T-helper 1 cell (primary cell): ENCODE data around the gene ZGPAT.

Source experiments
- DNase-seq, 5 donors: peaks; one replicate each; pipeline ENCODE4 v3.0.0-alpha.2; 2012 to 2020

Gene ZGPAT

DNA sequence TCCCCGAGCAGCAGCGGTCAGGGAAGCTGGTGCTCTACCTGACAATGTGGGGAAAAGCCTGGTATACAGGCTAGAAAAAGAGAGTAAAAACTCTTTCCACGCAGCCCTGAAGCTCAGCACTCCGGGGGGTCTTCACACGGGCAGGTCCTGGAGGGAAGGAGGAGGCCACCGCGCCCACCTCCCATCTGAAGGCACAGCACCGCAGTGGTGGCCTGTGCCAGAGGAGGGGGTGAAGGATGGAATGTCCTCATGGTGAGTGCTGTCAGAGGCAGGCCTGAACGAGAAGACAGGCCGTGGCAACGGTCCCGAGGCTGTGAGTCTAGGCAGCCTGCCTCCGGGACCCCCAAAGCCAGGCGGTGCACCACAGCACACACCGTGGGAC lies 37.6 kb downstream of the ZGPAT start:
- no peak for DNase-seq

DNA sequence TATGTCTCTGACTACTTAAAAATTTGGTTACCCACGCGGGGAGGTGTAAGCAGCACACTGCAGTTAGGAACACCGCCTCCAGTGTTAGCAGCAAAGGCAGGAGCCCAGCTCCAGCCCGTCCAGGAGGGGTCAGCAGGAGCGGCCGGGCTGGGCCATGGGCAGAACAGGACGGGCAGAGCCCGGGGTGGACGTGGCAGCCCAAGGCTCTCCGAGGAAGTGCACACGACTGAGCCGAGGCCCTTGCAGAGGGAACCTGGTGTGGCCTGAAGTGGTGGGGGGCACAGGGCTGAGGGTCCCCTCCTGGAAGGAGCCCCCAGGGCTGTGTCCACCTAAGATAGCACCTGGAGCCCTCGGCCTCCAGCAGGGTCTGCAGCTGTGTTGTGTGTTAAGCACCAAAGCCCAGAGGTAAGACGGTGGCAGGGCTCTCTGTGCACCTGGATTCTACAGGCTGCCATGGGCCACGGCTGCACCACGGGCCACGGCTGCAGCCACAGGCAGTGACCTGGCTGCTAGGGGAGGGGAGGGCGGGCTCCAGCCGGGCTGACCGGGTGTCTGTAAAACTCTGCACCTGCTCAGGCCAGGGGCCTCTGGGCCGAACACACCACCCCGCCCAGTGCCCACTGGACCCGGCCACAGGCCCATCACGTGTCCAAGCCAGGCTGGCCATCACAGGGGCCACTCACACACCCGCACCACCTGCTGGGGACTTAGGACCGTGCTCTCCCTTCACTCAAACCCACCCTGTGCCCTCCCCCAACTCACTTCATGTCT lies 38.3 kb downstream of the ZGPAT start:
- no peak for DNase-seq

DNA sequence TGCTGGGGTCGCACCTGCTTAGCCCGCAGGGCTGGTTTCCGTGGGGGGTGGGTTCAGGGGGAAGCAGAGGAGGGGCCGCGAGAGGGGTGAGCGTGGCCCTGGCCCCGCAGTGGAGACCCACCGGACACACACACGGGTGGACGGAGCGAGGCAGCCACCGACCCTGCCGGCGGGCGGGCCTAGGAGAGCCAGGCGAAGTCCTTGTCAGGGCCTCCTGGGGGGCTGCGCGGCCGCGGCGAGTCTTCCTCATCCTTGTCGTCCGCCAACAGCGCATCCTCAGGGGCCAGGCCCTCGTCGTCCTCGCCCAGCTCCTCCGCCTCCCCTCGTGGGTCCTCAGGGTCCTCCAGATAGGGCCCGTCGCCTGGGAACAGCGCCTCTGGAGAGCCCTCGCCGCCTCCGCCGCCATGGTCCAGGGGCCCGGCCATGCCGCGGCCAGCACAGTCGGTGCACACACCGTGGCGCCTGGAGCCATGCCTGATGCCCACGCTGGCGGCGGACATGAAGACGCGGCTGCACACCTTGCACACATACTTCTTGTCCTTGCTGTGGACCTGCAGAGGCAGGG lies 39.0 kb downstream of the ZGPAT start:
- no peak for DNase-seq

DNA sequence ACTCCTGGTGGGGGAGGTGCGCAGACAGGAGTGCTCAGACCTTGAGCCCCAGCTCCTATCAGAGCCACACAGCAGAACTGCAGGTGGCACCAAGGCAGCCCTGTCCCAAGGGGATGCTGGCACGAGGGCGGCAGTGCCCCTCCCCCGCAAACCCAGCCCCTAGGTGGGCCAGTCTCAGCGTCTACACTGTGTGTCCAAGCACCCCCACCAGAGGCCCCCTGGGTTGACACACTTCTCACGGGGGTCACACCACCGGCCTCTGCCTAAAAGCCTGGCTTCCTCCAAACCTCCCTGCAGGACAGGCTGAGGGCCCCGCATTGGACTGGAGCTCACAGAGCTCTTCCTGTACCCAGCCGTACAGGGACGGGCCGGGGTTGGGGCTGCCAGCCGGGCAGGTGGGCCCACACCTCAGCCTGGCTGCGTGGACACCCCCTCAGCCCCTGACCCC lies 39.8 kb downstream of the ZGPAT start:
- no peak for DNase-seq

DNA sequence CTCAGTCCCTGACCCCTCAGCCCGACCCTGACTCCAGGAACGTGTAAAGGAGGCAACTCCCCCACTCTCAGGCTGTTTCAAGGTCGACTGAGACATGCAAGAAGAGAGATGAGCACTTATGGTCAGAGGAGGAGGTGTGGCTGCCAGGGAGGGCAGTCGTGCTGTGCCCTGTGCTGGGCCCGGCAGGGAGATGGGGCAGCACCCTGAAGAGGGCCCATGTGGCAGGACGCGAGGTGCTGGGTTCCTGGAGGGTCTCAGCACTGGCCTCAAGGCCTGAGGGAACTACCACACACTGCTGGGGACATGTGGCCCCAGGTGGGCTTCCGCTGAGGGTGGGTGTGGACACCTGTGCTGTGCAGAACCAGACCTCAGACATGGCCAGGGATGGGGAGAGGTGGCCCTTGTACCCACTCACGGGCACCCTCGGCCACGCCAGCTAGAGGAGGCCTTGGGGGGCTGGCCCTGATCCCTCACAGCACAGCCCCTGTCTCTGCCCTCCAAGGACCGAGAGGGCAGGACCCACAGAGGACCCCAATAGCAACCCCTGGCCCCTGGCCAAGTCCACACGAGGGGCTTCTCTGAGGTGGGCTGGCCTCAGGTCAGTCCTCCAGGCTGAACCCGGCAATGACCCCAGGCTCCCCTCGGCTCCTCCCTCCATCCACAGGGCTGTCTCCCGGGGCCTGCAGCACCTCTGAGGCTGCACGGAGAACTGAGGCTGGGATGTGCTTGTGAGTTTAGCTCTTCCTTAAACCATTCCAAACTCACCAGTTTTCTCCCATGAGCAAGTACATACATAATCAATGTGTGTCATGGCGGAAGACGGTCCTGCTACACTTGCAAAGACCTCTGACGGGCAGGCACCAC lies 40.5 kb downstream of the ZGPAT start:
- DNase-seq, result no peak

DNA sequence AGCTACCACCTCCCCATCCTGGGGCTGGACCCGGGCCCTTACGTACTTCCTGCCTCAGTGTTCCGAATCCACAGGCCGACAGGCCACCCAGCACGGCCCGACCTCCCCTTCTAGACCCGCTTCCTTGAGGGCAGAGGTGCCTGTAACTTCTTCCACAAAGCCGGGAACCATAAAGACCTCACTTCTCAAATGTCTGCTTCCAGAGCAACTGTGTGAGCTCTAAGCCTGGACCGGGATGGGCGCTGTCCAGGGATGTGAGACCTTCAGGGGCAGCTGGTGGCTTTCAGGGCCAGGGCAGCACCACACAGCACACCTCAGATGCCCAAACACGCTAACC lies 41.1 kb downstream of the ZGPAT start:
- no peak for DNase-seq

DNA sequence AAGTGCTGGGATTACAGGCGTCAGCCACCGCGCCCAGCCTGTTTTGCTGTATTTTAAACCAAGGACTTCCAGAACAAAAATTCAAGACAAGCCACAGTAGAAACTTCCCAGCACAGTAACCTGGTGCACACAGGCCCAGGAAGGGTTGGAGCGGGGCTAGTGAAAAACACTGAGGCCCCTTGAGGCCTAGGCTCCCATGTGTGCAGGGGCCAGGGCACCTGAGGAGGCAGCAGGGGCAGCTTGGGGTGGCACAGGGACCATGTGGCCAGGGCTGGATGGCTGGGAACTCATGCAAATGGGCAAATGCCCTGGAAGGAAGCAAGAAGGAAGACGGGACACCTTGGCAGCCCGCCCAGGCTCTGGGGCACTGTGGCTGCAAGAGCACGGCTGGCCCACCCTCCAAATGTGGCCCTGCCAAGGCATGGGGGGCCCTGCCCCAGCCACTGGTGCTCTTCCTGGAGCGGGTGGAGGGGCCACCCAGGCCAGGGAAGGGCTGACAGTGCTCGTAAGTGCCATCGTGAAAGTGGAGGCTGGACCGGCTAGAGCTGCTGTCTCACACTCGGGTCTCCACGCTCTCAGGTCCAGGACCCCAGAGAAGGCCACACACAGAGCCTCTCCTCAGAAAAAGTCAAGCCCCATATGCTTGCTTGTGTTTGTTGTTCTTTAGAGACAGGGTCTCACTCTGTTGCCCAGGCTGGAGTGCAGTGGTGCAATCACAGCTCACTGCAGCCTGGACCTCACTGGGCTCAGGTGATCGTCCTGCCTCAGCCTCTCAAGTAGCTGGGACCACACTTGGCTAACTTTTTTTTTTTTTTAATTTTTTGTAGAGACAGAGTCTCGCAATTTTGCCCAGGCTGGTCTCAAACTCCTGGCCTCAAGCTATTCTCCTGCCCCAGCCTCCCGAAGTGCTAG lies 42.0 kb downstream of the ZGPAT start:
- no peak for DNase-seq

DNA sequence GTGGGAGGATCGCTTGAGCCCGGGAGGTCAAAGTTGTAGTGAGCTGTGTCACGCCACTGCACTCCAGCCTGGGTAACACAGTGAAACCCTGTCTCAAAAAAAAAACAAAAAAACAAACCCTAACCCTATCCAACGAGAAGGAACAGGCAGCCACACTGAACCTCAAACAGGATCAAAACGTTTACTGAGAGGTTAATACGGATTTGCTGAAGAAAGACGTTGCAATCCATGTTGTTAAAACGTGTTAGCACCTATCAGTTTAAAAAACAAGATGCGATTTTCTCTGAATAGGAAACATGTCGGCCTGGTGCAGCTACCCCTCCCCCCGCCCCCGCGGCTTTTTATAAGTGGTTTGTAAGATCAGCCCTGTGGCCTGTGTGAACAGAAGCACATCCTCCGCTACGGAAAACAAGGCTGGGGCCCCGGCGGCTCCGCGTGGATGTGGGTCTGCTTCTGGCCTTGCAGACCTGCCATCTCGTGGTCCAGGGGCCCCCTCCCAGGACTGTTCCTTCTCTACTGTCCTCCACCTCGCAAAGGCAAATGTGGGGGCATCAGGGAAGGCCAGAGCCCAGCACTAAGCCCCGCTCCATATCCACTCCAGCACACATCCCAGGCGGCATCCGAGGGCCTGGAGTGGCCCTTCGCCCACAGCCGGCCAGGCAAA lies 43.1 kb downstream of the ZGPAT start:
- peak in 3 of 5 donors; percentile 46 to 81 (median 57) for DNase-seq

DNA sequence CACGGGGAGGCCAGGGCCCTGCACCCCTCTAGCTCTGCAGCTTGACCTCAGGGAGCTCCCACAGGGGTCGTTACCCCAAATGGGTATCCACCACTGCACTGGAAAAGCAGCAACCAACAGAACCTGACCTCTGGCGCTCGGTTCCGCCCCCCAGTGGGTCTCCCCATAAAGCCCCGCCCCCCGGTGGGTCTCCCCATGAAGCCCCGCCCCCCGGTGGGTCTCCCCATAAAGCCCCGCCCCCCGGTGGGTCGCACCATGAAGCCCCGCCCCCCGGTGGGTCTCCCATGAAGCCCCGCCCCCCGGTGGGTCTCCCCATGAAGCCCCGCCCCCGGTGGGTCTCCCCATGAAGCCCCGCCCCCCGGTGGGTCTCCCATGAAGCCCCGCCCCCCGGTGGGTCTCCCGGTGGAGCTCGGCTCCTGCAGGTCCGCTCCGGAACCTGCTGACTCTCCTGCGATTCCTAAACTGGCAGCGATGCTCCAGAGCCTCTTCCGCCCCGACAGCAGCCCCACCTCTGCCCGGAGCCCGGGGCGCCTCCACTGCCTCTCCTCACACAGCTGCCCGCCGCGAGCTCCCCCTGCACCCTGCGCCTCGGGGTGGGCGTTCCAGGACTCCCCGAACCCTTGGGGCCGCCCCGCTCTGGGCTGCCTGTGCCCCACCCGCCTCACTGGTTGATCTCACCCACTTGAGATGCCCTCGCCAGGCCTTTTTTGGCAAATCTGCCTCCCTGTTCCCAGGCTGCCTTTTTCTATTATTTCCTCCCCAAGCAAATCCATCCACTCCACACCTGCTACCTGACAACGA lies 43.8 kb downstream of the ZGPAT start:
- DNase-seq, result no peak

DNA sequence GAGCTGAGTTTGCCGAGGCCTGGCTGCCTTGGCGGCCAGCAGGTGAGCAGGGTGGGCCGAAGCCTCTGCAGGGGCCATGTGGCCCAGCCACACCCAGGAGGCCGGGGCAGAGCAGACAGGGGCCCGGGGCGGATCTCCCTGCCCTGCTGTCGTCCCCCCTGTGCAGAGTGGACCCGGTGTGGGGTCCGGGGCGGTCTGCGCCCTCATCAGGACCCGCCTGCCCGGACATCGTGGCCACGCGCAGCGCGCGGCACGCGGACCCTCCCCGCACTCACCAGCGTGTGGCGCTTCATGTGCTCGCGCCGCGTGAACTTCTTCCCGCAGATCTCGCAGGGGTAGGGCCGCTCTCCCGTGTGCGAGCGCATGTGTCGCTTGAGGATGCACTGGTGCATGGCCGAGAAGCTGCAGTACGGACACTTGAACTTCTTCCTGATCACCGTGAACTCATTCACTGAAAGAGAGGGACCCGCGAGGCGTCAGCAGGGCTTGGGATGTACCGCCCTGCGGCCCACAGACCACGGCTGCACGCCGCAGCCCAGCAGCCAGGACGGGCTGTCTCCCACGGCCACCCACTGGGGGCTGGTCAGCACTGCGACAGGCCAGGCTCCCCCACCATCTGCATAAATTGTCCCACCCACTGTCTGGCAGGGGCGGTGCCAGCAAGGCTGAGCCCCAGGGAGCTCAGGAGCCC lies 44.7 kb downstream of the ZGPAT start:
- DNase-seq, result no peak

DNA sequence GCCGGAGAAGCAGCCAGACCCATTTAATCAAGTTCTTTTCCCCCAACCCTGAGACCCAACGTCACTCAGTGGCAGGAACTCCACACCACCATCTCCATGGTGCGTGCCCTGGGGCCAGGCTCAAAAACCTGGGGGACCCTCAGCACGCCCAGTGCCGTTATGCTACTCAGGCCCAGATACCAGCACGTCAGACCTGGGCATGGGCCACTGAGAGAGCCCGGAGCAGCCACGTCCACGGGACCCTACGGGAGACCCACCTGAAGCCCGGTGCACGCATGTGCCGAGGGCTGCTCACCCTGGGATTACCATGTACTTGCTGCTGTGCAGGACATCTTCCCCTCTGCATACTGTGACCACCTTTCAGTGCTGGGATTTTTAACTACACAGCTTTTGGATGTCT lies 45.5 kb downstream of the ZGPAT start:
- DNase-seq, result no peak

DNA sequence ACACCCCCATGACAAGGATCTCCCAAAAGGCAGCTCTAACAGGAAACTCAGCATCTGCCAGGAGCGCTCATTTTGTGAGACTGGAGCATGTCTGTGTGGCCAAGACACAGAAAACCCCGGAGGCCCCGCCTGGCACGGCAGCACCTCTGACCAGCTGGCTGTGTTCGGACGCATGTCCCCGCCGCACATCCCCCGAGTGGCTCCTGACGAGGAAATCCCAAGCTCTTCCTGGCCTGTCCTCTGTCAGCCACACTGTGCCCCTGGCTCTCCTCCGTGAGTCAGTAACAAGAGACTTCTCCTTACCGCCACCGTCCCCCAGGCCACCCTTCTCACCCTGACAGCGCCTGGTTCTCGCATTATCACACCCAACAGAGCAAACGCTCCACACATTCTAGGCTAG lies 46.2 kb downstream of the ZGPAT start:
- DNase-seq, result no peak

DNA sequence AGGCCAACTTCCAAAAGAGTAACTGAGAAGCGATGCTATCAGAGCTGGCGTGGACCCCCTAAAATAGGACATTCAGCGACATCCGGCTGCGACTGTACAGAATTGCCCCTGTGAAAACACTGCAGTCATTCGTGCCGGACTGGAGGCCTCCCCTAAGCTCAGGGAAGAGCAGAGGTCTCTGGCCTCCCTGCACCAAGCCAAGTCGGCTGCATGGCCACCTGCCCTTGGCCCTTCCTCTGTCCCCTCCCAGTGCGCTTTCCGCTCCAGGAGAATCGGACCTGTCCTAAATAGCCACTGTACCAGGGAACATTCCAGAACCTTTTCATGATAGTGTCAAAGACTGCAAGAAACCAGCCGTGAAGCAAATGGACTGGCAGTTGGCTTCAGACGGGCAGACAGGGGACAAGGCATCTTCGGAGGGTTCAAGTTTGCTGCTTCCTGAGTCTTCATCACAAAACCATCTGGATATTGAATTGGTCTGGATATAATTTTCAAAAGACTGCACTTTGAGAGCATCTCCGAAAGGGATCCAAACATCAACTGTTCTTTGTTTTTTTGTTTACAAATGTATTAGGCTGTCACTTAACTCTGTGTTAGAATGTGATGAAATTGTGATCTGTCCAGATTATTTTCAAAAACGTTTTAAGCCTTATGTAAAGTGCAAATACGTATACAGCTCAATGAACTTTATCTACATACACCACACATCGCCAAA lies 48.3 kb downstream of the ZGPAT start:
- no peak for DNase-seq

DNA sequence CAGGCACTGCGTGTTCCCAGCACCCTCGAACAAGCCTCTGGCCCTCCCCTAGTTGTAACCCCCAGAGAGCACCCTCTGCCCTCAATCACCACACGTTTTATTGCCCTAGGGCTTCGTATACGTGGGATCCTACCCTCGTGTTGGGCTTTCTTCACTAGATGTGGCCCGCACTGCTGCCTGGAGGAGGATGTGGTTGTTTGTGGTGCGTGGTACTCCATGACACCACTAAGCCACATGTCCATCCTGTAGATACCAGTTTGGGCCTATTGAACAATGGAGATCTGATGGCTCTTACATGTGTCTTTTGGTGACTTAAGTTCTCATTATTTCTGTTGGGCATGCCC lies 48.8 kb downstream of the ZGPAT start:
- no peak for DNase-seq

DNA sequence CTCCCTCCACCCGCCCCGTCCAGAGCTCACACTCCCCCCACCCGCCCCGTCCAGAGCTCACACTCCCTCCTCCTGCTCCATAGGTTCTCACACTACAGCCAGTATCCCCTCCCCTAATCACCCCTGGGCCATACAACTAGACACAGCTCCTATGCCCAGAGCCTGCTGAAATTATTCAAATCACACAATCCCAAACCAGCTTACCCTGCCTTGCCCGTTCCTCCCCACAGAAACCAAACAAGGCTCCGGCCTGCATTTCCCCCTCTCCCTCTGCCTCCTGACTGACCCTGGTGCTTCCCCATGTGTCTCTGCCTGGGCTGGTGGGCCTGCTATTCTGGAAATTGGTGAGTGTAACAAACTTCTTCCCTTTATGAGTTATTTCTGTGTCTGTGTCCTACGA lies 50.3 kb downstream of the ZGPAT start:
- DNase-seq, result no peak

DNA sequence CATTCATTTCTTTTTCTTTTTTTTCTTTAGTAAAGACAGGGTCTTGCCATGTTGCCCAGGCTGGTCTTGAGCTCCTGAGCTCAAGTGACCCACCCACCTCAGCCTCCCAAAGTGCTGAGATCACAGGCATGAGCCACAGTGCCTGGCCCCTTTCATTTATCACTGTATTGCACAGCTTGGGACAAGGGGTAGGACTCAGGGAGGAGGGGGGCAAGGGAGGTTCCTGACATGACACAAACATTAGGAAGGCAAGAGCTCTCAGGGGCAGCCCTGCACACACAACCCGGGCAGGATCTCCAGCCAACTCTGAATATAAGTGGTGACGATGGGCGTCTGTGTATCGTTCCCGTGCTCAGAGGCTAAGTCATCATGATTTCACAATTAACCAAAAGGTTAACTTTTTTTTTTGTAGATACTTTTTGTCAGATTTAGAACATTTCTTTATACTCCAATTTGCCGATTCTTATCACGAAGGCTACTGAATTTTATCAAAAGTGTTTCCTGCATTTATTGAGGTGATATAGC lies 51.6 kb downstream of the ZGPAT start:
- DNase-seq, result no peak

DNA sequence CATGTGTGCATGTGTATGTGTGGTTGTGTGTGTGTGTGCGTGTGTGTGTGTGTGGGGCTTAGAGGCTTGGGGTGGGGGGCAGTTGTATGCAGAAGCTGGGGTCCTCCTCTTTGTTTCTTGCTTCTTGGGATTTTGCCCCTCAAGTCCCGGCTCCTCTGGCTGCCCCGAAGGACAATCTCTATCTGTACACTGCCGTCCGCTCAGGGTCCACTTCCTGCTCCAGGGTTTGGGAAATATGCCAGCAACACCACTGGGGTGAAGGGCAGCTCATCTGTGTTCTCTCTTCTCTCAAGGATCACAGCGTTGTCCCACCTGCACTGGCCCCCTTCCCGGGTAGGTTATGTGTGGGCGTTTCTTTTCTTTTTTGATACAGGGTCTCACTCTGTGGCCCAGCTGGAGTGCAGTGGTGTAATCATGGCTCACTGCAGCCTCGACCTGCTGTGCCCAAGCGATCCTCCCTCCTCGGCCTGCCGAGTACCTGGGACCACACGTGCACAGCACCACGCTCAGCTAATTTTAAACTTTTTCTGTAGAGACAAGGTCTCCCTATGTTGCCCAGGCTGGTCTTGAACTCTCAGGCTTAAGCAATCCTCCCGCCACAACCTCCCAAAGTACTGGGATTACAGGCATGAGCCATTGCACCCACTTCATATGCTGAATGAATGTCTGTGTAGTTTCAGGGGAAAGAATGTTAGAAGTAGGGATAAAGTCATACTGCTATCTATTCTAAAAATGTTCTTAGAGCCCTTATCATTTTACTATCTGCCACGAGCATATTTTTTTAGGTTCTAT lies 57.4 kb downstream of the ZGPAT start:
- DNase-seq, result no peak

DNA sequence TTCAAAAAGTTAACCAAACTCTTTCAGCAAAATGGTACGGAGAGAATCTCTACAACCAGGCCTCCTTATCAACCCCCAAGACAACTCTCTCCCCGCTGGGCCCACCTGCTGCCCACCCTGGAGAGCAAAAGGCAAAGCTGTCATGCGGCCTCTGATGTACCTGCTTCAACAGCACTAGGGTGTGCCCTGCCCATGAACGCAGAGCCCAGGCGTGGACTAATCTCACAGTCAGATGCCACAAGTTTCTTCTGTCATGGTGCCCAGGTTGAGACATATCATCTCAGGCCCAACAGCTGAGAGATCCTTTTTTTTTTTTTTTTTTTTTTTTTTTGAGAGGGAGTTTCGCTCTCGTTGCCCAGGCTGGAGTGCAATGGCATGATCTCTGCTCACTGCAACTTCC lies 58.1 kb downstream of the ZGPAT start:
- no peak for DNase-seq
